SK-MEL-5 (cell line): ENCODE data around the gene PPTC7. TPM values are rescaled to one million over a fixed set of nuclear protein-coding genes. Genes with fewer than 3 reads are reported as not detected.
"Not testable (repeated sequence)": the region's sequence is repeated elsewhere in the genome, so short reads cannot be mapped to it uniquely, and the experiment has no call there.

Source experiments
- DNase-seq: peaks from one replicate; pipeline ENCODE4 v3.0.0-alpha.2; 2016; ENCODE audit warnings: low read depth, low spot score
- in situ Hi-C: cut with HindIII; loops from 2 replicates; pipeline ENCODE4 v1.10.0; 2016; ENCODE audit warnings: low sequenced_read_pairs, high pct_unique_total_duplicates, low pct_unique_long_range_greater_than_20kb
- total RNA-seq: library from RNA; depleted of rRNA; stranded (reverse); fragments of >200 nt; shearing (Covaris generic); gene quantifications from 2 replicates; pipeline ENCODE4 v1.2.3, GENCODE V29; 2014

Gene PPTC7
- total RNA-seq, 1 experiment from 2014 or later: 18.9 TPM

- in situ Hi-C loops: no loop called here
- no peak for DNase-seq
These were observed 36.0 kb downstream of the PPTC7 start for GRCh38 chr12:110547090-110547489.

DNA sequence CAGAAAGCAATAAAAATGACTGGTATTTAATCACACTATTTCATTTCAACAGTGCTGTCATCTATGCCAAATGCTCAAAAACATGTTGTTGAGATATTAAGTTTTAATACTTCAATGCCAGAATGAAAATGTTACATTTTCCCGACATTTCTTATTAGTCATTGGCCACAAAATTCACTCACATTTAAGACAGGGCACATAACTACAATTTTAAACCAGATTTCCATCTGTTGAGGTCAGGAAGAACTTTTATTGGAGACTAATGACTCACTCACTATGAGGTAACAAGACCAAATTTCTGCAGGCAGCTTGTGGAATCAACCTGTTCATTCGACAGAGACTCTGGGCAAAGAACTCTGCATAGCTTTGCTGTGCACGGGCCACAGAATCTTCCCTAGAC, 36.8 kb downstream of the PPTC7 start:
- no peak for DNase-seq
- in situ Hi-C loops: no loop called here

DNA sequence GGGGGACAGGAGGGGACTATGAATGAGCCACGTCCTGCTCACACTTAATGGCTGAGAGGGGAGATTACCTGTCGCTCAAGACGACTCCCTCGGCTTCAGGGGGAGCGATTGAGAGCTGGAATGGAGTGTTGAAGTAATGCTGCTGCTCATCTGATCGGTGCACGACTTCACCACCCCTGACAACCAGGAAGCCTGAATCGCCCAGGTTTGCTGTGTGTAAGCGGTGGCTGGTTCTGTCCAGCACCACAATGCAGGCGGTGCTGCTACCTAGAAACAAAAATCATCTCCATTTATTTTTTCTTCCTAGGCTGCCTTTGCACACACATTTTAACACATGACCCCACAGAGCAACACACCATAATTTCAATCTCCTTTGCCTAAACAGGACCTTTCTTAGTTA, 37.3 kb downstream of the PPTC7 start:
- no peak for DNase-seq
- in situ Hi-C loops: no loop called here

DNA sequence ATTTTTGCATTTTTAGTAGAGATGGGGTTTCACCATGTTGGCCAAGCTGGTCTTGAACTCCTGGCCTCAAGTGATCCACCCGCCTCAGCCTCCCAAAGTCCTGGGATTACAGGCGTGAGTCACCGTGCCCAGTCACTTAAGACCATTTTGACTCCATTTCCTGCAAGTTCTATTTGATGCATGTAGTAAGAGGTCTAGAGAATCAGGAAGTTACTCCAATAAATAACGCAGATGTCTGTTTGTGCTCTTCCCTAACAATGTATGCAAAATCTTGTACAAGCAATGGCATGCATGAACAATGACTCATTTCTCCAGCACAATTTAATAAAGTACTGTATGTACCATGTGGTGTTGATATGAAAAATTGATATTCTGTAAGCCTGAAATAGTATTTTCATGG, 37.9 kb downstream of the PPTC7 start:
- DNase-seq: not testable (repeated sequence)

GRCh38 chr12:110543965-110544364, 39.2 kb downstream of the PPTC7 start:
- no peak for DNase-seq
- in situ Hi-C loops: no loop called here

More for the DNA sequence above, 37.9 kb downstream of the PPTC7 start:
- in situ Hi-C loops: not testable (repeated sequence)

GRCh38 chr12:110543252-110543959, 39.7 kb downstream of the PPTC7 start:
- in situ Hi-C loops: no loop called here
- DNase-seq: peak; percentile 94

GRCh38 chr12:110540048-110540447, 43.1 kb downstream of the PPTC7 start:
- DNase-seq: no peak
- in situ Hi-C loops: no loop called here

- in situ Hi-C loops: no loop called here
- DNase-seq: no peak
These were observed 44.1 kb downstream of the PPTC7 start for GRCh38 chr12:110538869-110539622.

GRCh38 chr12:110537605-110538409, 45.3 kb downstream of the PPTC7 start:
- DNase-seq: peak; percentile 62
- in situ Hi-C loops: no loop called here

DNA sequence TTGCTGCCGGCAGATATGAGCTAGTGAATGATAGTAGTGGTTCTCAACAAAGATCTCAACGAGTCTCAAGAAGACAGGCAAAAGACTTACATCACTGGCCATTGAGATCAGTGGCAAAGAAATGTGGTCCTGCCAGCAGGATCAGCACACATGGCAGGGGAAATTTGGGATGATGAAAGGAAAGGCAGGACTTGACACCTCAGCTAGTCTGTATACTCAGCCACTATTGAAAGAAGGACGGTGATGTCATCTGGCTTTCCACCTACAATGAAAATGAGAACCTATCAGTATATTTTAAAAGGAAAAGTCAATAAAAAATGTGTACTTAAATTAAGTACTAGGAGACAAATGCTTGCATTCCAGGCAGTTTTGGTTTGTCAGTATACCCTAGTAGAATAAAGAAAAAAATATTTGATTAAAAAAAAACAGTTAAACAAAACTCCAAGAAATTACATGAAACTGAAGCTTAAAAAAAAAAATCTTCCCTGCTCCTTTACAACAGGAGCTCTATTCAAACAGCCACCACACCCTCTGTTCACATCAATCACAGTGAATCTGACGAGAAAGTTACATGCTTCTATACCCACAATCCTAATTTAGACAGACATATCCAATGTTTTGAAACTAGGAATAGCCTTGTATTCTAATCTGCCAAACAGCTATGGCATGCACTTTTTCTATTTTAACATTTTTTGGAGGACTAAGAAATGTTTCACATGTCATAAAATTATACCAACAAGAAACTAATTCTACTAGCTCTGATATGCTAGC, 46.1 kb downstream of the PPTC7 start:
- DNase-seq: no peak

GRCh38 chr12:110534811-110535210, 48.3 kb downstream of the PPTC7 start:
- no peak for DNase-seq
- in situ Hi-C loops: no loop called here

More for the DNA sequence above, 46.1 kb downstream of the PPTC7 start:
- in situ Hi-C loops: no loop called here

- in situ Hi-C loops: no loop called here
- DNase-seq: no peak
These were observed 49.5 kb downstream of the PPTC7 start for GRCh38 chr12:110533607-110534006.

DNA sequence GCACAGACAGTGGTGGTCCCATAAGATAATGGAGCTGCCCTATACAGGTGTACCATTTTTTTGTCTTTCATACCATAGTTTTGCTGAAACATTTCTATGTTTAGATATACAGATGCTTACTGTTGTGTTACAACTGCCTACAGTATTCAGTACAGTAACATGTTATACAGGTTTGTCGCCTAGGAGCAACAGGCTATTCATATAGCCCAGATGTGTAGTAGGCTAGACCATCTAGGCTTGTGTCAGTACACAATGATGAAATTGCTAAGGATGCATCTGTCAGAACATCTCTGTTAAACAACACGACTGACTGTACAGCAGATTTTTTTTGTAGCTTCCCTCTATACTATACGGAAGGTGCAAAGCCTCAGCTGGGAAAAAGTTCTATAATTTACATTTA, 50.5 kb downstream of the PPTC7 start:
- DNase-seq: no peak

GRCh38 chr12:110531741-110532333, 51.3 kb downstream of the PPTC7 start:
- in situ Hi-C loops: no loop called here
- no peak for DNase-seq

More for the DNA sequence above, 50.5 kb downstream of the PPTC7 start:
- in situ Hi-C loops: no loop called here

- in situ Hi-C loops: no loop called here
- DNase-seq: no peak
These were observed 52.6 kb downstream of the PPTC7 start for GRCh38 chr12:110530511-110530910.

DNA sequence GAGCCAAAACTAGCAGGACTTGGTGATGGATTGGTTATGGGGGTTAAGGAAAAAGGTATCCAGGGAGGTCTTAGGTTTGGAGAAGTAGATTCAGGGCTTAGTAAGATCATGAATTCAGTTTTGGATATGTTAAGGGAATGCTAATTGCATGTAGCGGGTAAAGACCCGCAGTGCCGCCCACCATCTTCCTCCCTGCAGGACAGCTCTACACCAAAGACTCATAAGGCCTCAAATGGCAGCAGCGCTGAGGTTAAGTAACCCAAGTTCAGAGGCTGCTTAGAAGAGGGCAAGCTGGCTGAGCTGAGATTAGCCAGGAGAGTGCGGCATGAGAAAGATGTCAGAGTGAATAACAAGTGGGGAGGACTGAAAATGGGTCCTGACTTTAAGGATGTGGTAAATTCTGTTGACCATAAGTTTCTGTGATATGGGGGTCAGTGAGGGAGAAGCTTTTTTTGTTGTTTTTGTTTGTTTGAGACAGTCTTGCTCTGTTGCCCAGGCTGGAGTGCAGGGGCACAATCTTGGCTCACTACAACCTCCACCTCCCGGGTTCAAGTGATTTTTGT, 54.8 kb downstream of the PPTC7 start:
- DNase-seq: no peak
- in situ Hi-C loops: no loop called here
